Measurements from ENCODE around the gene ZNF850. TPM values are rescaled to one million over a fixed set of nuclear protein-coding genes. Genes with fewer than 3 reads are reported as not detected.

Gene ZNF850
- total and polyA plus RNA-seq, 2 of the 13 experiments (the other 11 are each of a cell fraction or from before 2014, with no cell fraction given), result 0.78 to 6.6 TPM

- FAIRE-seq (no peak), ATAC-seq (no peak), DNase-seq (ENCODE audit: low spot score) (no peak)
- CTCF ChIA-PET (ENCODE audit: low intra/inter-chr PET ratio, low total read pairs), result no interaction called here
- 0 out of 2 replicates have a peak, but pooled peaks cover 5% of the 10 kb centered on the region for H3K4me1 ChIP-seq (ENCODE audit: insufficient read depth, low read length)
- POLR2A ChIA-PET, result interaction anchor here (1.2 to 1.3 kb wide), 3 partner anchors 65 to 245 kb away, joined by 7 to 11 read pairs (median 8); partner anchors contain the start of genes ZNF260, ZNF345 and ZNF790
- peaks cover 3% of the 10 kb centered on the region for H3K79me2 ChIP-seq (ENCODE audit: insufficient read depth, low read length)
- peak overlapping the region; percentile 89 for H2AFZ ChIP-seq (ENCODE audit: low read length)
- H3K27me3 ChIP-seq (ENCODE audit: control insufficient read depth in 1 of 2, insufficient read depth in 2 of 2, low read length in 2 of 2), result no peaks in the 10 kb centered on the region; a peak in 1 of 5 replicates
- H3K4me3 ChIP-seq (replicated peaks in 1 of 3; ENCODE audit: insufficient read depth in 1 of 3, low read depth in 2 of 3, low read length in 3 of 3), result peak overlapping the region; percentile 73 to 93 (median 78)
- H4K20me1 ChIP-seq (ENCODE audit: insufficient read depth, low read length), result no peaks in the 10 kb centered on the region
- 73% methylated on average over 15 of the region's 15 CpGs for WGBS (ENCODE audit: low lambda C conversion rate)
- BruUV-seq (replicated peaks), result no TSS peak
- intact Hi-C loops (cut with micrococcal nuclease; ENCODE audit: unreplicated experiment) (loop anchor here (2.0 to 5.0 kb wide), 2 partner anchors 79 to 200 kb away; partner anchors contain the start of genes ZNF345 and ZNF529), in situ Hi-C loops (cut with HindIII; ENCODE audit: extremely low pct_ligation_motif_present, low pct_unique_long_range_greater_than_20kb) (no loop called here)
- peak overlapping the region; percentile 83 for H3K4me2 ChIP-seq (ENCODE audit: low read depth, low read length)
- no peak overlapping the region for H3K27ac ChIP-seq (ENCODE audit: extremely low read length, insufficient read depth, low read length)
- H3K9ac ChIP-seq (ENCODE audit: insufficient read depth, low read depth, low read length), result no peak overlapping the region
- peaks cover 57% of the 10 kb centered on the region for H3K9me3 ChIP-seq (ENCODE audit: low read length)
- H3K36me3 ChIP-seq (replicated peaks in 1 of 2; ENCODE audit: control insufficient read depth in 1 of 2, insufficient read depth in 2 of 2, low read length in 2 of 2), result no peaks in the 10 kb centered on the region
- TF ChIP-seq SIX1 (CRISPR knock-in tag; IDR thresholded peaks at IDR 0.05; ENCODE audit: borderline replicate concordance), result no peak
- TF ChIP-seq TBL1XR1 (IDR thresholded peaks at IDR 0.05; ENCODE audit: borderline replicate concordance, low read length, partially characterized antibody), result no peak
- no peak for TF ChIP-seq MAX (IDR thresholded peaks at IDR 0.05)
- no peak for TF ChIP-seq ZNF136 (CRISPR knock-in tag; IDR thresholded peaks at IDR 0.05; ENCODE audit: low read depth)
- TF ChIP-seq NONO (IDR thresholded peaks at IDR 0.05), result no peak
- no peak for TF ChIP-seq NONO (CRISPR knock-in tag; conservative IDR thresholded peaks at IDR 0.05)
- TF ChIP-seq TBX2 (CRISPR knock-in tag; IDR thresholded peaks at IDR 0.05; ENCODE audit: borderline replicate concordance), result 0 out of 2 replicates have a peak, but pooled peaks have one; percentile 9
- TF ChIP-seq KLF6 (CRISPR knock-in tag; IDR thresholded peaks at IDR 0.05), result 0 out of 2 replicates have a peak, but pooled peaks have one; percentile 16
- TF ChIP-seq MED8 (CRISPR knock-in tag; IDR thresholded peaks at IDR 0.05; ENCODE audit: insufficient replicate concordance), result no peak
- no peak for TF ChIP-seq NFKBIZ (CRISPR knock-in tag; IDR thresholded peaks at IDR 0.05)
- no peak for TF ChIP-seq TIGD3 (CRISPR knock-in tag; IDR thresholded peaks at IDR 0.05; ENCODE audit: borderline replicate concordance)
- TF ChIP-seq RFXAP (CRISPR knock-in tag; IDR thresholded peaks at IDR 0.05; ENCODE audit: borderline replicate concordance), result no peak
- TF ChIP-seq HINFP (CRISPR knock-in tag; IDR thresholded peaks at IDR 0.05; ENCODE audit: low read depth), result 0 out of 2 replicates have a peak, but pooled peaks have one; percentile 53
- no peak for TF ChIP-seq SKIL (CRISPR knock-in tag; IDR thresholded peaks at IDR 0.05; ENCODE audit: borderline replicate concordance)
- TF ChIP-seq REXO4 (CRISPR knock-in tag; IDR thresholded peaks at IDR 0.05; ENCODE audit: borderline replicate concordance), result no peak
- TF ChIP-seq ZNF274 (CRISPR knock-in tag; IDR thresholded peaks at IDR 0.05), result peak; percentile 44
- no peak for TF ChIP-seq KLF16 (CRISPR knock-in tag; IDR thresholded peaks at IDR 0.05)
- TF ChIP-seq ZFYVE20 (CRISPR knock-in tag; IDR thresholded peaks at IDR 0.05; ENCODE audit: borderline replicate concordance, low read depth), result no peak
- no peak for TF ChIP-seq ZNF333 (CRISPR knock-in tag; IDR thresholded peaks at IDR 0.05; ENCODE audit: borderline replicate concordance)
- TF ChIP-seq ZNF343 (CRISPR knock-in tag; IDR thresholded peaks at IDR 0.05), result 0 out of 2 replicates have a peak, but pooled peaks have one; percentile 52
Measured at GRCh38 chr19:36773223-36773579, 594 bp upstream of the ZNF850 start.
